Ovary (tissue), 9 donors: ENCODE measurements around the gene EIF1B. TPM values are rescaled to one million over a fixed set of nuclear protein-coding genes. Genes with fewer than 3 reads are reported as not detected.

ENCODE experiments used
- DNase-seq, 5 donors: peaks; one replicate each; pipeline ENCODE4 v3.0.0-alpha.2; 2019 to 2020
- H3K27ac ChIP-seq, 2 donors: fragments of 200-600 bp; one replicate each; pipeline versions ENCODE4 v1.5.1 to v1.8.0; 2019 to 2022
- H3K27me3 ChIP-seq: fragments of 200-600 bp; one replicate; pipeline ENCODE4 v1.8.0; 2022
- H3K36me3 ChIP-seq: fragments of 200-600 bp; sonication (generic); one replicate; pipeline ENCODE4 v1.5.1; 2019
- H3K4me1 ChIP-seq: one replicate; pipeline ENCODE4 v1.8.1; 2013; ENCODE audit warnings: mild to moderate bottlenecking, moderate library complexity; ENCODE audit not compliant: insufficient read depth
- H3K4me3 ChIP-seq: fragments of 200-600 bp; sonication (generic); one replicate; pipeline ENCODE4 v1.5.1; 2017
- H3K9me3 ChIP-seq, 2 donors: fragments of 200-600 bp in 1 of 2; sonication (generic) in 1 of 2; one replicate each; pipeline versions ENCODE4 v1.5.1 to v1.8.1; 2013 to 2019; ENCODE audit warnings: mild to moderate bottlenecking in 1 of 2, moderate library complexity in 1 of 2
- CTCF ChIP-seq, 3 donors: fragments of 450-650 bp in 2 of 3; fragments of 200-600 bp in 1 of 3; IDR thresholded peaks; one replicate each; pipeline versions ENCODE4 v1.5.1 to v1.8.0; 2016 to 2022; ENCODE audit warnings: antibody characterized with exemption in 3 of 3, mild to moderate bottlenecking in 1 of 3
- EP300 ChIP-seq: sonication (generic); formaldehyde crosslinking; IDR thresholded peaks from one replicate; pipeline ENCODE4 v1.6.1; 2017; ENCODE audit warnings: antibody characterized with exemption
- POLR2A ChIP-seq: fragments of 450-650 bp; IDR thresholded peaks from one replicate; pipeline ENCODE4 v1.6.1; 2017; ENCODE audit warnings: antibody characterized with exemption, mild to moderate bottlenecking, moderate library complexity
- WGBS, 3 donors: extraction: QIAGEN DNeasy Blood & Tissue Kit in 1 of 3; methylation state at CpG; one replicate each; pipeline versions ENCODE4 v1.1.5 to v1.1.7; 2013 to 2017; 5-methylcytosine and 5-hydroxymethylcytosine counted together
- intact Hi-C, 4 donors: fragments of 100-400 bp; cut with DNase I; formaldehyde crosslinking; loops; one replicate each; pipeline versions ENCODE4 v1.11.0 to v1.15.1; 2022 to 2023
- polyA plus RNA-seq, 2 donors: library from polyadenylated mRNA; stranded (reverse); fragments of 200-250 nt in 1 of 2; fragments of 350-450 nt in 1 of 2; fragmentation: Illumina TruSeq in 1 of 2; extraction: RNeasy Lipid Tissue Mini Kit (QIAGEN cat#74804) in 1 of 2; gene quantifications; one replicate each; pipeline ENCODE4 v1.2.3, GENCODE V29; 2013 to 2014
- total RNA-seq, 7 donors: library from RNA; depleted of rRNA in 2 of 7; stranded (reverse); fragments of >200 nt in 2 of 7; fragmentation: NEBNext Ultra II Directional in 3 of 7; extraction: Animal tissue kit (Norgen Biotek cat#: 25700) in 3 of 7; gene quantifications; one replicate each; pipeline versions ENCODE4 v1.1.0 to v1.2.4, GENCODE V29; 2016 to 2023
- donor health status: DM: no; HTN: no; CAD: no; lungs with moderate emphysema.
- donor health status: DM: no; HTN: no; CAD: no.
- donor health status: Bipolar disorder and iron deficiency.
- donor health status: DM: yes; HTN: yes; CAD: no.
- donor health status: DM: no; HTN: no; CAD: no.
- donor health status: DM: yes; HTN: yes; CAD: no.

EIF1B gene
- total and polyA plus RNA-seq, 9 donors, result 30.4 to 156 (median 82.1) TPM

GRCh38 chr3:40332684-40333083 is 23.2 kb downstream of the EIF1B start:
- H3K4me3 ChIP-seq, result no peak overlapping the region

GRCh38 chr3:40333416-40333815 is 23.9 kb downstream of the EIF1B start:
- TF ChIP-seq EP300 (no peak), POLR2A (no peak), CTCF (IDR thresholded peaks at IDR 0.05) (no peak)
- H3K4me1 ChIP-seq, result no peaks in the 10 kb centered on the region
- intact Hi-C loops, result loop anchor here in 2 of 4 donors (10.0 kb wide), 2 partner anchors 1531 to 1551 kb away; no protein-coding TSS in a partner anchor
- no peaks in the 10 kb centered on the region for H3K27me3 ChIP-seq
- 90 to 91% (median 90%) methylated on average over 4 of the region's 4 CpGs for WGBS, 3 donors
- H3K4me3 ChIP-seq, result no peak overlapping the region
- no peaks in the 10 kb centered on the region for H3K36me3 ChIP-seq
- no peaks in the 10 kb centered on the region for H3K9me3 ChIP-seq
- H3K27ac ChIP-seq, result no peak overlapping the region
- no peak for DNase-seq

More at GRCh38 chr3:40332684-40333083, 23.2 kb downstream of the EIF1B start:
- WGBS, 3 donors, result 80 to 89% (median 85%) methylated on average over 10 of the region's 10 CpGs
- Histone ChIP-seq H3K27ac (no peak overlapping the region), H3K4me1 (no peaks in the 10 kb centered on the region), H3K27me3 (no peaks in the 10 kb centered on the region), H3K36me3 (no peaks in the 10 kb centered on the region), H3K9me3 (no peaks in the 10 kb centered on the region)
- intact Hi-C loops, result loop anchor here in 2 of 4 donors (10.0 kb wide), 2 partner anchors 1532 to 1552 kb away; no protein-coding TSS in a partner anchor
- TF ChIP-seq POLR2A (no peak), CTCF (IDR thresholded peaks at IDR 0.05) (no peak), EP300 (no peak)
- DNase-seq, result no peak

- Histone ChIP-seq H3K4me1 (no peaks in the 10 kb centered on the region), H3K27ac (no peak overlapping the region), H3K4me3 (no peak overlapping the region), H3K9me3 (no peaks in the 10 kb centered on the region), H3K36me3 (no peaks in the 10 kb centered on the region), H3K27me3 (no peaks in the 10 kb centered on the region)
- no peak for TF ChIP-seq POLR2A
- TF ChIP-seq CTCF (IDR thresholded peaks at IDR 0.05), result no peak
- DNase-seq, result no peak
- 90 to 95% (median 92%) methylated on average over 4 of the region's 4 CpGs for WGBS, 3 donors
- intact Hi-C loops, result loop anchor here in 2 of 4 donors (10.0 kb wide), 2 partner anchors 1531 to 1551 kb away; no protein-coding TSS in a partner anchor
Measured at GRCh38 chr3:40333852-40334251, 24.3 kb downstream of the EIF1B start.

- DNase-seq, result no peak
- no peak for TF ChIP-seq POLR2A
- no peak for TF ChIP-seq CTCF (IDR thresholded peaks at IDR 0.05)
- TF ChIP-seq EP300, result no peak
- Histone ChIP-seq H3K27me3 (no peaks in the 10 kb centered on the region), H3K9me3 (no peaks in the 10 kb centered on the region), H3K27ac (no peak overlapping the region), H3K4me3 (no peak overlapping the region), H3K36me3 (no peaks in the 10 kb centered on the region), H3K4me1 (no peaks in the 10 kb centered on the region)
- 47 to 61% (median 49%) methylated on average over 1 of the region's 1 CpG for WGBS, 3 donors
- intact Hi-C loops, result loop anchor here in 2 of 4 donors (10.0 kb wide), 2 partner anchors 1529 to 1549 kb away; no protein-coding TSS in a partner anchor
Measured at GRCh38 chr3:40336101-40336500, 26.6 kb downstream of the EIF1B start.
